Spleen (tissue), 7 donors: Measurements from ENCODE around the gene C7orf57.

ENCODE experiments used
- CTCF ChIP-seq, 11 experiments: fragments of 200-600 bp in 7 of 11; fragments of 450-650 bp in 4 of 11; sonication (generic) in 4 of 11; IDR thresholded peaks in 8 of 11; conservative IDR thresholded peaks in 3 of 11; 1 replicate in 7 of 11; 2 replicates in 4 of 11; pipeline versions ENCODE4 v1.4.0 to v1.8.0; 2016 to 2021; ENCODE audit warnings: antibody characterized with exemption in 11 of 11, inconsistent platforms in 4 of 11, mild to moderate bottlenecking in 1 of 11
- POLR2AphosphoS5 ChIP-seq, 3 donors: sonication (generic); formaldehyde crosslinking; IDR thresholded peaks; one replicate each; pipeline ENCODE4 v1.5.1; 2017; ENCODE audit warnings: antibody characterized with exemption in 3 of 3
- donor health status: DM: no; HTN: no; CAD: no; lungs with moderate emphysema.
- donor health status: DM: no; HTN: no; CAD: no.
- donor health status: DM: no; HTN: no; CAD: no.

GRCh38 chr7:47991741-47992311 is 43.5 kb upstream of the C7orf57 start:
- TF ChIP-seq CTCF (IDR thresholded peaks at IDR 0.05 in 8 of 11, conservative IDR thresholded peaks at IDR 0.05 in 3 of 11) (peak; percentile 54 to 81 (median 70)), POLR2AphosphoS5 (IDR thresholded peaks at IDR 0.05) (peak; percentile 79 to 82 (median 80))
